ENCODE results near the gene TRAPPC12.
"Not testable (repeated sequence)": the region's sequence is repeated elsewhere in the genome, so short reads cannot be mapped to it uniquely, and the experiment has no call there.

Gene TRAPPC12

GRCh38 chr2:3357926-3358325 lies 21.6 kb upstream of the TRAPPC12 start:
- H2BK120ac ChIP-seq (ENCODE audit: low read depth, low read length), result no peak overlapping the region
- H3K27me3 ChIP-seq (ENCODE audit: insufficient read depth, low read length, poor library complexity), result no peaks in the 10 kb centered on the region
- no peak overlapping the region for H3K23ac ChIP-seq (ENCODE audit: low read length)
- no peak overlapping the region for H2BK15ac ChIP-seq (replicated peaks; ENCODE audit: low read depth)
- H2BK5ac ChIP-seq (ENCODE audit: low read length), result no peak overlapping the region
- H3K79me1 ChIP-seq (ENCODE audit: low read length), result peaks cover 15% of the 10 kb centered on the region
- H3K4me3 ChIP-seq (ENCODE audit: low read length), result no peak overlapping the region
- no peak for DNase-seq
- H3K27ac ChIP-seq (ENCODE audit: low read depth, low read length), result no peak overlapping the region
- no peak overlapping the region for H2AK5ac ChIP-seq (ENCODE audit: low read length)
- H3K4me1 ChIP-seq (ENCODE audit: control insufficient read depth, low read depth, low read length), result no peaks in the 10 kb centered on the region
- no peak overlapping the region for H3K18ac ChIP-seq (ENCODE audit: low read length)
- WGBS (ENCODE audit: extremely low coverage, insufficient coverage, low lambda C conversion rate), result no CpG with 5 or more reads among the region's 8 CpGs
- H3K4ac ChIP-seq (ENCODE audit: low read depth, low read length), result no peak overlapping the region
- H3K9ac ChIP-seq (ENCODE audit: low read length), result no peak overlapping the region
- peaks cover 5% of the 10 kb centered on the region for H3K79me2 ChIP-seq (ENCODE audit: control insufficient read depth, insufficient read depth, low read length)
- no peak overlapping the region for H4K5ac ChIP-seq (ENCODE audit: low read length)
- no peak overlapping the region for H3K4me2 ChIP-seq (ENCODE audit: low read length)
- H4K8ac ChIP-seq (ENCODE audit: low read depth, low read length), result no peak overlapping the region
- no peaks in the 10 kb centered on the region for H3K36me3 ChIP-seq (ENCODE audit: control insufficient read depth, insufficient read depth, low read length)
- no peak overlapping the region for H3K56ac ChIP-seq (ENCODE audit: low read length)

GRCh38 chr2:3361518-3362389 lies 17.7 kb upstream of the TRAPPC12 start:
- H3K27me3 ChIP-seq (ENCODE audit: insufficient read depth, low read length, poor library complexity), result no peaks in the 10 kb centered on the region
- H2BK5ac ChIP-seq (ENCODE audit: low read length), result no peak overlapping the region
- H3K18ac ChIP-seq (ENCODE audit: low read length), result no peak overlapping the region
- no peak overlapping the region for H2BK15ac ChIP-seq (replicated peaks; ENCODE audit: low read depth)
- peaks cover 8% of the 10 kb centered on the region for H3K79me2 ChIP-seq (ENCODE audit: control insufficient read depth, insufficient read depth, low read length)
- no peak overlapping the region for H3K23ac ChIP-seq (ENCODE audit: low read length)
- peak overlapping the region; percentile 15 for H3K56ac ChIP-seq (ENCODE audit: low read length)
- no peak overlapping the region for H4K5ac ChIP-seq (ENCODE audit: low read length)
- peaks cover 16% of the 10 kb centered on the region for H3K79me1 ChIP-seq (ENCODE audit: low read length)
- no peak overlapping the region for H2BK120ac ChIP-seq (ENCODE audit: low read depth, low read length)
- H2AK5ac ChIP-seq (ENCODE audit: low read length), result no peak overlapping the region
- DNase-seq, result no peak
- H4K8ac ChIP-seq (ENCODE audit: low read depth, low read length), result no peak overlapping the region
- no peak overlapping the region for H3K9ac ChIP-seq (ENCODE audit: low read length)
- no CpG with 5 or more reads among the region's 17 CpGs for WGBS (ENCODE audit: extremely low coverage, insufficient coverage, low lambda C conversion rate)
- no peak overlapping the region for H3K4ac ChIP-seq (ENCODE audit: low read depth, low read length)
- no peak overlapping the region for H3K27ac ChIP-seq (ENCODE audit: low read depth, low read length)
- no peaks in the 10 kb centered on the region for H3K4me1 ChIP-seq (ENCODE audit: control insufficient read depth, low read depth, low read length)
- no peak overlapping the region for H3K4me3 ChIP-seq (ENCODE audit: low read length)
- H3K4me2 ChIP-seq (ENCODE audit: low read length), result no peak overlapping the region
- no peaks in the 10 kb centered on the region for H3K36me3 ChIP-seq (ENCODE audit: control insufficient read depth, insufficient read depth, low read length)

DNA sequence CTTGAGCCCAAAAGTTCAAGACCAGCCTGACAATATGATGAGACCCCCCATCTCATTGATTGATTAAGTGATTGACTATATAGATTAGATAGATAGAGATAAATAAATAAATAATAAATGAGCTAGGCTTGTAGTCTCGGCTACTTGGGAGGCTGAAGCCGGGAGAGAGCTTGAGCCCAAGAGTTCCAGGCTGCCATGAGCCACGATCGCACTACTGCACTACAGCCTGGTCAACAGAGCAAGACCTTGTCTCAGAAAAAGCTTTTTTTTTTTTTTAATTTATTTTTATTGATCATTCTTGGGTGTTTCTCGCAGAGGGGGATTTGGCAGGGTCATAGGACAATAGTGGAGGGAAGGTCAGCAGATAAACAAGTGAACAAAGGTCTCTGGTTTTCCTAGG lies 14.3 kb upstream of the TRAPPC12 start:
- H3K27ac ChIP-seq (ENCODE audit: low read depth, low read length), result no peak overlapping the region
- H3K23ac ChIP-seq (ENCODE audit: low read length), result no peak overlapping the region
- H4K5ac ChIP-seq (ENCODE audit: low read length), result no peak overlapping the region
- H3K27me3 ChIP-seq (ENCODE audit: insufficient read depth, low read length, poor library complexity), result no peaks in the 10 kb centered on the region
- H3K9ac ChIP-seq (ENCODE audit: low read length), result no peak overlapping the region
- no CpG with 5 or more reads among the region's 5 CpGs for WGBS (ENCODE audit: extremely low coverage, insufficient coverage, low lambda C conversion rate)
- H2BK15ac ChIP-seq (replicated peaks; ENCODE audit: low read depth), result no peak overlapping the region
- DNase-seq, result no peak
- no peak overlapping the region for H3K4ac ChIP-seq (ENCODE audit: low read depth, low read length)
- no peak overlapping the region for H2BK5ac ChIP-seq (ENCODE audit: low read length)
- H3K36me3 ChIP-seq (ENCODE audit: control insufficient read depth, insufficient read depth, low read length), result no peaks in the 10 kb centered on the region
- H2AK5ac ChIP-seq (ENCODE audit: low read length), result no peak overlapping the region
- H3K4me3 ChIP-seq (ENCODE audit: low read length), result no peak overlapping the region
- H3K4me1 ChIP-seq (ENCODE audit: control insufficient read depth, low read depth, low read length), result no peaks in the 10 kb centered on the region
- H4K8ac ChIP-seq (ENCODE audit: low read depth, low read length), result no peak overlapping the region
- no peak overlapping the region for H3K4me2 ChIP-seq (ENCODE audit: low read length)
- peaks cover 15% of the 10 kb centered on the region for H3K79me1 ChIP-seq (ENCODE audit: low read length)
- no peak overlapping the region for H3K18ac ChIP-seq (ENCODE audit: low read length)
- no peak overlapping the region for H2BK120ac ChIP-seq (ENCODE audit: low read depth, low read length)
- H3K56ac ChIP-seq (ENCODE audit: low read length), result no peak overlapping the region
- peaks cover 13% of the 10 kb centered on the region for H3K79me2 ChIP-seq (ENCODE audit: control insufficient read depth, insufficient read depth, low read length)

GRCh38 chr2:3368261-3368722 lies 11.2 kb upstream of the TRAPPC12 start:
- Histone ChIP-seq H3K4me3 (ENCODE audit: low read length) (no peak overlapping the region), H3K4ac (ENCODE audit: low read depth, low read length) (no peak overlapping the region), H2BK120ac (ENCODE audit: low read depth, low read length) (no peak overlapping the region), H3K18ac (ENCODE audit: low read length) (no peak overlapping the region), H3K4me1 (ENCODE audit: control insufficient read depth, low read depth, low read length) (no peaks in the 10 kb centered on the region), H3K56ac (ENCODE audit: low read length) (no peak overlapping the region), H3K27me3 (ENCODE audit: insufficient read depth, low read length, poor library complexity) (no peaks in the 10 kb centered on the region), H4K8ac (ENCODE audit: low read depth, low read length) (no peak overlapping the region), H2BK5ac (ENCODE audit: low read length) (no peak overlapping the region), H2BK15ac (replicated peaks; ENCODE audit: low read depth) (no peak overlapping the region), H3K79me2 (ENCODE audit: control insufficient read depth, insufficient read depth, low read length) (peaks cover 7% of the 10 kb centered on the region), H4K5ac (ENCODE audit: low read length) (no peak overlapping the region), H2AK5ac (ENCODE audit: low read length) (no peak overlapping the region), H3K4me2 (ENCODE audit: low read length) (no peak overlapping the region), H3K23ac (ENCODE audit: low read length) (no peak overlapping the region), H3K27ac (ENCODE audit: low read depth, low read length) (no peak overlapping the region), H3K79me1 (ENCODE audit: low read length) (peaks cover 5% of the 10 kb centered on the region), H3K36me3 (ENCODE audit: control insufficient read depth, insufficient read depth, low read length) (no peaks in the 10 kb centered on the region), H3K9ac (ENCODE audit: low read length) (no peak overlapping the region)
- no CpG with 5 or more reads among the region's 4 CpGs for WGBS (ENCODE audit: extremely low coverage, insufficient coverage, low lambda C conversion rate)
- DNase-seq, result no peak

DNA sequence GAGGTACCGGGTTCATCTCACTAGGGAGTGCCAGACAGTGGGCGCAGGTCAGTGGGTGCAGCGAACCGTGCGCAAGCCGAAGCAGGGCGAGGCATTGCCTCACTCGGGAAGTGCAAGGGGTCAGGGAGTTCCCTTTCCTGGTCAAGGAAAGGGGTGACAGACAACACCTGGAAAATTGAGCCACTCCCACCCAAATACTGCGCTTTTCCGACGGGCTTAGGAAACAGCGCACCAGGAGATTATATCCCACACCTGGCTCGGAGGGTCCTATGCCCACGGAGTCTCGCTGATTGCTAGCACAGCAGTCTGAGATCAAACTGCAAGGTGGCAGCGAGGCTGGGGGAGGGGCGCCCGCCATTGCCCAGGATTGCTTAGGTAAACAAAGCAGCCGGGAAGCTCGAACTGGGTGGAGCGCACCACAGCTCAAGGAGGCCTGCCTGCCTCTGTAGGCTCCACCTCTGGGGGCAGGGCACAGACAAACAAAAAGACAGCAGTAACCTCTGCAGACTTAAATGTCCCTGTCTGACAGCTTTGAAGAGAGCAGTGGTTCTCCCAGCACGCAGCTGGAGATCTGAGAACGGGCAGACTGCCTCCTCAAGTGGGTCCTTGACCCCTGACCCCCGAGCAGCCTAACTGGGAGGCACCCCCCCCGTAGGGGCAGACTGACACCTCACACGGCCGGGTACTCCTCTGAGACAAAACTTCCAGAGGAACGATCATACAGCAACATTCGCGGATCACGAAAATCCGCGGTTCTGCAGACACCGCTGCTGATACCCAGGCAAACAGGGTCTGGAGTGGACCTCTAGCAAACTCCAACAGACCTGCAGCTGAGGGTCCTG lies 9.9 kb upstream of the TRAPPC12 start:
- H3K27ac ChIP-seq (ENCODE audit: low read depth, low read length); H4K8ac ChIP-seq (ENCODE audit: low read depth, low read length); H3K23ac ChIP-seq (ENCODE audit: low read length); H3K4me2 ChIP-seq (ENCODE audit: low read length); H3K9ac ChIP-seq (ENCODE audit: low read length); H2AK5ac ChIP-seq (ENCODE audit: low read length); H3K79me1 ChIP-seq (ENCODE audit: low read length); H2BK15ac ChIP-seq (replicated peaks; ENCODE audit: low read depth); H4K5ac ChIP-seq (ENCODE audit: low read length); H3K4me1 ChIP-seq (ENCODE audit: control insufficient read depth, low read depth, low read length); H3K27me3 ChIP-seq (ENCODE audit: insufficient read depth, low read length, poor library complexity); DNase-seq; H3K36me3 ChIP-seq (ENCODE audit: control insufficient read depth, insufficient read depth, low read length); H3K4ac ChIP-seq (ENCODE audit: low read depth, low read length); H3K18ac ChIP-seq (ENCODE audit: low read length); H3K56ac ChIP-seq (ENCODE audit: low read length); H2BK5ac ChIP-seq (ENCODE audit: low read length); H3K4me3 ChIP-seq (ENCODE audit: low read length); H3K79me2 ChIP-seq (ENCODE audit: control insufficient read depth, insufficient read depth, low read length); H2BK120ac ChIP-seq (ENCODE audit: low read depth, low read length): not testable (repeated sequence)
- WGBS (ENCODE audit: extremely low coverage, insufficient coverage, low lambda C conversion rate), result no CpG with 5 or more reads among the region's 34 CpGs

Data from mesendoderm (in vitro differentiated cells).